ENCODE results near the gene ADGRE3.

Gene ADGRE3

GRCh38 chr19:14577885-14578427 lies 96.7 kb downstream of the ADGRE3 start:
- H3K27me3 ChIP-seq: peaks cover 0 to 4% of the 10 kb centered on the region in 2 donors
- TF ChIP-seq, protein P1, sequence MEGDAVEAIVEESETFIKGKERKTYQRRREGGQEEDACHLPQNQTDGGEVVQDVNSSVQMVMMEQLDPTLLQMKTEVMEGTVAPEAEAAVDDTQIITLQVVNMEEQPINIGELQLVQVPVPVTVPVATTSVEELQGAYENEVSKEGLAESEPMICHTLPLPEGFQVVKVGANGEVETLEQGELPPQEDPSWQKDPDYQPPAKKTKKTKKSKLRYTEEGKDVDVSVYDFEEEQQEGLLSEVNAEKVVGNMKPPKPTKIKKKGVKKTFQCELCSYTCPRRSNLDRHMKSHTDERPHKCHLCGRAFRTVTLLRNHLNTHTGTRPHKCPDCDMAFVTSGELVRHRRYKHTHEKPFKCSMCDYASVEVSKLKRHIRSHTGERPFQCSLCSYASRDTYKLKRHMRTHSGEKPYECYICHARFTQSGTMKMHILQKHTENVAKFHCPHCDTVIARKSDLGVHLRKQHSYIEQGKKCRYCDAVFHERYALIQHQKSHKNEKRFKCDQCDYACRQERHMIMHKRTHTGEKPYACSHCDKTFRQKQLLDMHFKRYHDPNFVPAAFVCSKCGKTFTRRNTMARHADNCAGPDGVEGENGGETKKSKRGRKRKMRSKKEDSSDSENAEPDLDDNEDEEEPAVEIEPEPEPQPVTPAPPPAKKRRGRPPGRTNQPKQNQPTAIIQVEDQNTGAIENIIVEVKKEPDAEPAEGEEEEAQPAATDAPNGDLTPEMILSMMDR (IDR thresholded peaks at IDR 0.05): no peak
- no peaks in the 10 kb centered on the region for H3K36me3 ChIP-seq
- no peaks in the 10 kb centered on the region for H3K4me1 ChIP-seq
- intact Hi-C loops (cut with DNase I; ENCODE audit: low total_unique reads): no loop called here
- H3K9me3 ChIP-seq: no peaks in the 10 kb centered on the region
- no peak overlapping the region for H3K27ac ChIP-seq
- DNase-seq: no peak
- H3K4me3 ChIP-seq: no peak overlapping the region

DNA sequence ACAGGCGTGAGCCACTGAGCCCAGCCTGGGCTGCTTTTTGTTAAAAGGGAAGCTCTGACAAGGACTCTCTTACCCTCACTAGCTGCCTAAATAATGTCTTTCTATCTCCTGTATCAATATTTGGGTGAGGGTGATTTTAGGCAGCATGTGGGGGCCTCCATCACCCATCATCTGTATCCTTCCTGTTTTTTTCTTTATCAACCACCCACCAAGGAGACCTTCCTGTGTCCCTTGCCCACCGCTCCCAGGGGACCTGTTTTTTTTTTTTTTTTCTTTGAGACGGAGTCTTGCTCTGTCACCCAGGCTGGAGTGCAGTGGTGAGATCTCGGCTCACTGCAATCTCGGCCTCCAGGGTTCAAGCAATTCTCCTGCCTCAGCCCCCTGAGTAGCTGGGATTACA lies 97.4 kb downstream of the ADGRE3 start:
- Histone ChIP-seq H3K4me3 (no peak overlapping the region), H3K9me3 (no peaks in the 10 kb centered on the region), H3K27ac (no peak overlapping the region), H3K36me3 (no peaks in the 10 kb centered on the region), H3K27me3 (no peaks in the 10 kb centered on the region), H3K4me1 (peaks cover 0 to 2% (median 2%) of the 10 kb centered on the region in 4 donors)
- no peak for DNase-seq
- TF ChIP-seq, protein P1 (IDR thresholded peaks at IDR 0.05): no peak
- intact Hi-C loops (cut with DNase I; ENCODE audit: low total_unique reads): no loop called here

- Histone ChIP-seq H3K9me3 (no peaks in the 10 kb centered on the region), H3K4me3 (no peak overlapping the region), H3K4me1 (peaks cover 0 to 9% (median 4%) of the 10 kb centered on the region in 4 donors), H3K27ac (no peak overlapping the region), H3K36me3 (no peaks in the 10 kb centered on the region), H3K27me3 (no peaks in the 10 kb centered on the region)
- intact Hi-C loops (cut with DNase I; ENCODE audit: low total_unique reads): no loop called here
- TF ChIP-seq, protein P1 (IDR thresholded peaks at IDR 0.05): no peak
- no peak for DNase-seq
These were observed 98.3 kb downstream of the ADGRE3 start for GRCh38 chr19:14576363-14576762.

DNA sequence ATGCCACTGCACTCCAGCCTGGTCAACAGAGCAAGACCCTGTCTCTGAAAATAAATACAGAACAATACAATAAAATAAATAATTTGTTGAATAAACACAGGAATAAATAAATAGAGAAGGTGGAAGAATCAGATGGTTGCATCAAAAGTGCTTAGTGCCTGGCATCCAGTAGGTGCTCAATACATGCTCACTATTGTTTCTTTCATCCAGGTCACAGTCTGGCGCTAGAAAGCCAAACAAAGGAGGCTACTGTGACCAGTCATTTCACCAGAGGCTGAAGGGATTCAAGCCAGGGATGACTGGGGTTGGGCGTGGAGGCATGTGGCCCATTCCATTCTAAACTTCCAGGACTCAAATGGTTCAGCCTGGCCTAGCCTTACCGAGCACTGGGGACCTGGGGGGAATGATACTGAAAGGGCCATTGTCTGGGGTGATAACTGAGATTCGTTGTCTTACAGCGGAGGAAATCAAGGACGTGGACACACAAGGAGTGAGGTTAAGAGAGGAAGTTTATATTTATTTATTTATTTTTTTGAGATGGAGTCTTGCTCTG lies 99.1 kb downstream of the ADGRE3 start:
- no peak overlapping the region for H3K4me3 ChIP-seq
- H3K9me3 ChIP-seq: no peaks in the 10 kb centered on the region
- DNase-seq: no peak
- H3K27me3 ChIP-seq: no peaks in the 10 kb centered on the region
- H3K27ac ChIP-seq: no peak overlapping the region
- peaks cover 0 to 17% (median 13%) of the 10 kb centered on the region in 4 donors for H3K4me1 ChIP-seq
- no peaks in the 10 kb centered on the region for H3K36me3 ChIP-seq
- intact Hi-C loops (cut with DNase I; ENCODE audit: low total_unique reads): no loop called here
- TF ChIP-seq, protein P1 (IDR thresholded peaks at IDR 0.05): no peak

DNA sequence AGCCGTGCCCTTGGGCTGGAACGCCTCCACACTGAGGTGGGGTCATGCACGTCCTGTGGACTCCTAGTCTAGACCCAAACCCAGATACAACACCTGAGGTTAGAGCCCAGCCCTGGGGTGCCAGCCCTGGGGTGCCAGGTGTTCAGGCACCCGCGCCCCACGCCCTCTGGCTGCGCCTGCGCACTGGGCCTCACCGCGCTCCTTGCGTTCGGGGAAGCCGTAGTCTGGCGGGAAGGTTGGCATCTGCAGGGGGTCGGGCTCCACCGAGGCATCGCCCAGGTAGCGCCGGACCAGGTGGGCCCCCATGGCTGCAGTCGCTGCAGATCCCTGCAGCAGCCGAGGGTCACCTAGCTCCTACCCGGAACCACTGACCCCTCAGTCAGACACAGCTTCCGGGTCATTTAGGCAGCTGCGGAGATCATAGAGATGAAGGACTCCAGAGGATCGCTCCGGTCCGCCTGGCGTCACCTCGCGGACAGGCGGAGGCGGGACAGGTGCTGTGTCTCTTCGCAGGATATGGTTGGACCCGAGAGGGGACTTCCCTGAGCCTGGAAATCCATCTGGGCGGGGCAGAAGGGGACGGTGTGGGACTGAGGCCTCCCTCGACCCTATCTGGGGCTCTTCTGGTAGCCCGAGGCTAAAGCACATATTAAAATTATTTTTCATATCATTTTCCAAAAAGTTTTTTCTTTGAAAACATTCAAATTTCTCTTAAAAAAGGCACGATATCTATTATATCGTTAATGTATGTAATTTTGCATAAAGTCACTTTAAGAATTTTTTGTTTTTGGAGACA lies 102.8 kb downstream of the ADGRE3 start, which contains the start of gene NDUFB7:
TSS of gene NDUFB7 (minus strand) at position 372 of the 796 bp plus-strand sequence. CDS start at position 306, 66 bp downstream.
- H3K27ac ChIP-seq: peak within 1 kb of the TSS; percentile 69 to 80
- peaks cover 0 to 35% (median 25%) of the 10 kb centered on the region in 4 donors for H3K4me1 ChIP-seq
- TF ChIP-seq, protein P1 (IDR thresholded peaks at IDR 0.05): peak; percentile 53 to 74
- H3K9me3 ChIP-seq: no peaks in the 10 kb centered on the region
- peak; percentile 91 to 94 for DNase-seq
- intact Hi-C loops (cut with DNase I; ENCODE audit: low total_unique reads): no loop called here
- peaks cover 0 to 28% (median 0%) of the 10 kb centered on the region in 3 donors for H3K36me3 ChIP-seq
- H3K4me3 ChIP-seq: peak within 1 kb of the TSS; percentile 83 to 90
- H3K27me3 ChIP-seq: no peaks in the 10 kb centered on the region
